Measurements from ENCODE around the gene ACBD3.

- TF ChIP-seq, protein P1, sequence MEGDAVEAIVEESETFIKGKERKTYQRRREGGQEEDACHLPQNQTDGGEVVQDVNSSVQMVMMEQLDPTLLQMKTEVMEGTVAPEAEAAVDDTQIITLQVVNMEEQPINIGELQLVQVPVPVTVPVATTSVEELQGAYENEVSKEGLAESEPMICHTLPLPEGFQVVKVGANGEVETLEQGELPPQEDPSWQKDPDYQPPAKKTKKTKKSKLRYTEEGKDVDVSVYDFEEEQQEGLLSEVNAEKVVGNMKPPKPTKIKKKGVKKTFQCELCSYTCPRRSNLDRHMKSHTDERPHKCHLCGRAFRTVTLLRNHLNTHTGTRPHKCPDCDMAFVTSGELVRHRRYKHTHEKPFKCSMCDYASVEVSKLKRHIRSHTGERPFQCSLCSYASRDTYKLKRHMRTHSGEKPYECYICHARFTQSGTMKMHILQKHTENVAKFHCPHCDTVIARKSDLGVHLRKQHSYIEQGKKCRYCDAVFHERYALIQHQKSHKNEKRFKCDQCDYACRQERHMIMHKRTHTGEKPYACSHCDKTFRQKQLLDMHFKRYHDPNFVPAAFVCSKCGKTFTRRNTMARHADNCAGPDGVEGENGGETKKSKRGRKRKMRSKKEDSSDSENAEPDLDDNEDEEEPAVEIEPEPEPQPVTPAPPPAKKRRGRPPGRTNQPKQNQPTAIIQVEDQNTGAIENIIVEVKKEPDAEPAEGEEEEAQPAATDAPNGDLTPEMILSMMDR (IDR thresholded peaks at IDR 0.05) = no peak
- TF ChIP-seq, protein P2, sequence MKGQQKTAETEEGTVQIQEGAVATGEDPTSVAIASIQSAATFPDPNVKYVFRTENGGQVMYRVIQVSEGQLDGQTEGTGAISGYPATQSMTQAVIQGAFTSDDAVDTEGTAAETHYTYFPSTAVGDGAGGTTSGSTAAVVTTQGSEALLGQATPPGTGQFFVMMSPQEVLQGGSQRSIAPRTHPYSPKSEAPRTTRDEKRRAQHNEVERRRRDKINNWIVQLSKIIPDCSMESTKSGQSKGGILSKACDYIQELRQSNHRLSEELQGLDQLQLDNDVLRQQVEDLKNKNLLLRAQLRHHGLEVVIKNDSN (IDR thresholded peaks at IDR 0.05; ENCODE audit: borderline replicate concordance, low read depth) = no peak
- no peak for TF ChIP-seq POLR2AphosphoS5 (IDR thresholded peaks at IDR 0.05; ENCODE audit: low read depth, low read length)
Measured at GRCh38 chr1:226107471-226108460, 78.8 kb downstream of the ACBD3 start.
